GM12801 (cell line): ENCODE measurements around the gene IFIT5.

ENCODE experiments used
- CTCF ChIP-seq: IDR thresholded peaks from one replicate; pipeline ENCODE4 v1.5.1; 2011; ENCODE audit warnings: control low read depth; ENCODE audit not compliant: insufficient read length; ENCODE audit errors: extremely low read depth

IFIT5 gene

GRCh38 chr10:89373916-89374711 lies 40.3 kb upstream of the IFIT5 start:
- TF ChIP-seq CTCF, result no peak

- TF ChIP-seq CTCF, result no peak
Observed at GRCh38 chr10:89374713-89375141, 39.6 kb upstream of the IFIT5 start.

GRCh38 chr10:89377705-89378637 lies 36.4 kb upstream of the IFIT5 start, which contains the start of gene IFIT1B:
IFIT1B (plus strand) TSS chr10:89378056; CDS start chr10:89378136, 80 bp downstream.
- TF ChIP-seq CTCF, result no peak

- TF ChIP-seq CTCF, result no peak
Observed at GRCh38 chr10:89379103-89379502, 35.3 kb upstream of the IFIT5 start.

- TF ChIP-seq CTCF, result no peak
Observed at GRCh38 chr10:89382757-89383156, 31.6 kb upstream of the IFIT5 start.

- TF ChIP-seq CTCF, result no peak
Observed at GRCh38 chr10:89384474-89385340, 29.7 kb upstream of the IFIT5 start.
